GM19043 (cell line): ENCODE measurements around the gene AHNAK2.
"Not testable (repeated sequence)": the region's sequence is repeated elsewhere in the genome, so short reads cannot be mapped to it uniquely, and the experiment has no call there.

Source experiments
- ATAC-seq: cut with Tn5 transposase; IDR thresholded peaks from one replicate; pipeline ENCODE4 v1.9.1; 2021; ENCODE audit warnings: low read depth; ENCODE audit not compliant: unreplicated experiment

AHNAK2 gene

GRCh38 chr14:104890292-104890691 is 87.9 kb downstream of the AHNAK2 start:
- ATAC-seq, result not testable (repeated sequence)

- no peak for ATAC-seq
Observed at GRCh38 chr14:104889375-104889757, 88.8 kb downstream of the AHNAK2 start.

DNA sequence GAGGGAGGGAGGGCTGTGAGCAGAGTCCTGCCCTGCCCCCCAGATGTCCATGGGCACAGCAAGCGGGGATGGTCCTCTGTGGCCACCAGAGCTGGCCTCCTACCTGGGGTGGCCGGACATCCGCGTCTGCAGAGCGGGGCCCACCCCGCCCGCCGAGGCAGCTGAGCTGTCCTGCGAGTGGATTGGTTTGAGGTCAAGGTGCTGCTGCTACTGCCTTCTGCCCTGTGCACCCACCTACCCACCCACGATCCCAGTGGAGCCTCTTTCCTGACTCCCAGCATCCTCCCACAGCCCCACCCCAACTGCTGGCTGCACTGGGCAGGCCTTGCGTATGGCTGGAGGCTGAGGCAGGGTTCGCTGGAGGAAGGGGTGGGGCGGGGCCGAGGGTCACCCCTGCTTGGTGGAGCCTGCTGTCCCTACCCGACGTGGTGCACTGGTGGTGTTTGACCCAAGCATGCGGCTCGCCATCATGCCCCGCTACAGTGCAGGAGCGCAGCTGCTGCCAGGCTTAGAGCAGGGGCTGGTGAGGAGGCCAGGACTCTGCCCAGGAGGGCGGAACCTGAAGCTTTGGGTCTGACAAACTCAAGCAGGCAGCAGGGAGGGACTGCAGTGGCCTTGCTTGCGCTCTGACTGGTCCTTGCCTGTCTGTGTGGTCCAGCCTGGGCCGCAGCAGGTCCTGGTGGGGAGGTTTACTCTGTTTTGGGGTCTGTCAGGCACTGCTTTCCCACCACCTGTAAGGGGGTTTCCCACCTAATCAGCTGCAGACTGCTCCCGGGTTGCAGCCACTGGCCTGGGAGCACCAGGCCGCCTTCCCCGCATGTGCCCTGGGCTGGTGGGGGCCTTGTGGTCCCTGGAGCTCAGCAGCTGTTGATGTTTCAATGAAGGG is 89.4 kb downstream of the AHNAK2 start:
- ATAC-seq, result no peak

DNA sequence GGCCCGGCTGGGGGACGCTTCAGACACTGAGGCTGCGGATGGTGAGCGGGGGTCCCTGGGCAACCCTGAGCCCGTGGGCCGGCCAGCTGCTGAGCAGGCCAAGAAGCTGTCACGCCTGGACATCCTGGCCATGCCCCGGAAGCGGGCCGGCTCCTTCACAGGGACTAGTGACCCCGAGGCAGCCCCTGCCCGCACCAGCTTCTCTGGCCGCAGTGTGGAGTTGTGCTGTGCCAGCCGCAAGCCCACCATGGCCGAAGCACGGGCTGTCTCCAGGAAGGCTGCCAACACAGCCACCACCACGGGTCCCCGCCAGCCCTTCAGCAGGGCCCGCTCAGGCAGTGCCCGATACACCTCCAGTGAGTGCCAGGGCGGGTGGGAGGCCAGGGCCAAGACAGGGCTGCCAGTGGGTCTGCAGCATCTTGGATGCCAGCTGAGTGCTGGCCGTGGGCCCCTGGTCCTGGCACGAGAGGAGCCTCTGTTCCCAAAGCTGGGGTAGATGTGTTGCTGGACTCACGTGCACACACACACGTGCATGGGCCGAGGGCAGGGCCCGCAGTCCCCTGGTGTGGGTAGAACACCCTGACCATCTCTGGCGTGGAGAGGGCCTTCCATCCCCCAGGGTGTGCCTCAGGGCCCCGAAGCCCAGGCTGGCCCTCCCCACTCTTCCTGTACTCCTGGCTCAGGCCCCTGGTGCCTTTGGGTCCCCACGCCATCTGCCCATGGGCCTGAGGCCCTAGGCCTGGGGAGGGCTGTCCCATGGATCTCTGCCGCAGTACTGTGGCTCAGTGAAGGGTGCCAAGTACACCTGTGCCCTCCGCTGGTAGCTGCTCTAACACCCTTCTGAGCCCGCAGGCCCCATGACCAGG is 90.3 kb downstream of the AHNAK2 start:
- no peak for ATAC-seq
